GM06990 (cell line): ENCODE results near the gene NSMF.

Experiments
- DNase-seq: peaks from one replicate; pipeline ENCODE4 v3.0.0-alpha.2; 2011; ENCODE audit not compliant: insufficient read length; ENCODE audit errors: extremely low read depth
- H3K27me3 ChIP-seq: replicated peaks from 2 replicates; pipeline ENCODE4 v1.6.0; 2011; ENCODE audit warnings: low read length; ENCODE audit not compliant: control insufficient read depth, insufficient read depth
- H3K36me3 ChIP-seq: 2 replicates; pipeline ENCODE4 v1.5.1; 2011; ENCODE audit warnings: low read length; ENCODE audit not compliant: control insufficient read depth, insufficient read depth
- H3K4me3 ChIP-seq: replicated peaks from 2 replicates; pipeline ENCODE4 v1.5.1; 2011; ENCODE audit warnings: low read depth, mild to moderate bottlenecking, control low read depth, low read length
- TF ChIP-seq, protein P1 (sequence below): IDR thresholded peaks from 2 replicates; pipeline ENCODE4 v1.5.1; 2011; ENCODE audit warnings: low read length, control low read depth, mild to moderate bottlenecking, inconsistent platforms; ENCODE audit not compliant: insufficient read depth, poor library complexity, severe bottlenecking

Gene NSMF

GRCh38 chr9:137431416-137431931 lies 27.7 kb downstream of the NSMF start:
- Histone ChIP-seq H3K4me3 (no peak overlapping the region), H3K36me3 (no peaks in the 10 kb centered on the region), H3K27me3 (no peaks in the 10 kb centered on the region; the same call in 1 of the 2 replicates)
- DNase-seq = peak; percentile 6
- TF ChIP-seq, protein P1, sequence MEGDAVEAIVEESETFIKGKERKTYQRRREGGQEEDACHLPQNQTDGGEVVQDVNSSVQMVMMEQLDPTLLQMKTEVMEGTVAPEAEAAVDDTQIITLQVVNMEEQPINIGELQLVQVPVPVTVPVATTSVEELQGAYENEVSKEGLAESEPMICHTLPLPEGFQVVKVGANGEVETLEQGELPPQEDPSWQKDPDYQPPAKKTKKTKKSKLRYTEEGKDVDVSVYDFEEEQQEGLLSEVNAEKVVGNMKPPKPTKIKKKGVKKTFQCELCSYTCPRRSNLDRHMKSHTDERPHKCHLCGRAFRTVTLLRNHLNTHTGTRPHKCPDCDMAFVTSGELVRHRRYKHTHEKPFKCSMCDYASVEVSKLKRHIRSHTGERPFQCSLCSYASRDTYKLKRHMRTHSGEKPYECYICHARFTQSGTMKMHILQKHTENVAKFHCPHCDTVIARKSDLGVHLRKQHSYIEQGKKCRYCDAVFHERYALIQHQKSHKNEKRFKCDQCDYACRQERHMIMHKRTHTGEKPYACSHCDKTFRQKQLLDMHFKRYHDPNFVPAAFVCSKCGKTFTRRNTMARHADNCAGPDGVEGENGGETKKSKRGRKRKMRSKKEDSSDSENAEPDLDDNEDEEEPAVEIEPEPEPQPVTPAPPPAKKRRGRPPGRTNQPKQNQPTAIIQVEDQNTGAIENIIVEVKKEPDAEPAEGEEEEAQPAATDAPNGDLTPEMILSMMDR = no peak

DNA sequence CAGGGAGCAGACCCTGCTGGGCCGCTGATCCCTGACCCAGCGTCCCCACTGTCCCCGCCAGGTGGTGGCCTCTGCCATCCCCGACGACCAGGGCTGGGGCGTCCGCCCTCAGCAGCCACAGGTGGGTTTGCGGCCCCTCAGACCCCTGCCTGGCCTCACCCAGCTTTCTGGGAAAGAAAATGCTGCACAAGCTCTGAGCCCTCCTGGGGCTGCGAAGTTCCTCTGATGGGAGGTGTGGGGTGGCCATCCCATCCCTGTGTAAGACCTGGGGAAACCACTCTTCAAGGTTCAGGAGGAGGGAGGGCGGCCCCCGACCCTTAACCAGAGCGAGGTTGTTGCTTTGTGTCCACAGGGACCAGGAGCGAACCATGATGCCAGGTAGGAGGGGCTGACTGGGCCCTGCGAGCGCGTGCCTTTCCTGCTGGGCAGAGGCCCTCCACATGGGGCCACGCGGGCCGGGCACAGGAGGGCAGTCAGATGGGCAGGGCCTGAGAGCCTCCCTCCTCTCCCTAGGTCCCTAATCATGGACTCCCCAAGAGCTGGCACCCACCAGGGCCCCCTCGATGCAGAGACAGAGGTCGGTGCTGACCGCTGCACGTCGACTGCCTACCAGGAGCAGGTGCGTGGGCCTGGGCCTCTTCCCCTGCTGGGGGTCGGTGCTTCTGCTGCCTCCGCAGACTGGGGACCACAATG lies 28.3 kb downstream of the NSMF start:
- Histone ChIP-seq H3K27me3 (no peaks in the 10 kb centered on the region; the same call in 1 of the 2 replicates), H3K36me3 (no peaks in the 10 kb centered on the region), H3K4me3 (no peak overlapping the region)
- DNase-seq = peak; percentile 14
- TF ChIP-seq, protein P1 = no peak

- Histone ChIP-seq H3K4me3 (peak overlapping the region; percentile 61), H3K27me3 (no peaks in the 10 kb centered on the region; the same call in 1 of the 2 replicates), H3K36me3 (no peaks in the 10 kb centered on the region)
- TF ChIP-seq, protein P1 = no peak
- DNase-seq = peak; percentile 78
These were observed 29.0 kb downstream of the NSMF start for GRCh38 chr9:137429974-137430722.

DNA sequence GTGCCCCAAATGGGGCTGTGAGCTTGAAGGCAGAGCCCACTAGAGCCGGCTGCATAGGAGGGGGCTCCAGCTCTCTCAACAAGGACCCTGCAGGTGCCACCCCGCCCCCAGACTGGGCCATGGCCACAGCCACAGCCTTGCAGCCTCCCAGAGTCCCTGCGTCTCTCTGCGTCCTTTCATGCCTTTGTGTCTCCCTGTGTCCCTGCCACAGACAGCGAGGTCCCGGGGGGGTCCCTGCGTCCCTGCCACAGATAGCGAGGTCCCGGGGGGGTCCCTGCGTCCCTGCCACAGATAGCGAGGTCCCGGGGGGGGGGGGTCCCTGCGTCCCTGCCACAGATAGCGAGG lies 29.6 kb downstream of the NSMF start:
- no peak for DNase-seq
- TF ChIP-seq, protein P1 = no peak
- no peaks in the 10 kb centered on the region for H3K36me3 ChIP-seq
- H3K27me3 ChIP-seq = no peaks in the 10 kb centered on the region; the same call in 1 of the 2 replicates
- H3K4me3 ChIP-seq = peak overlapping the region; percentile 61

- TF ChIP-seq, protein P1 = no peak
- Histone ChIP-seq H3K27me3 (no peaks in the 10 kb centered on the region; the same call in 1 of the 2 replicates), H3K4me3 (peak overlapping the region; percentile 61), H3K36me3 (no peaks in the 10 kb centered on the region)
- peak; percentile 17 for DNase-seq
These were observed 30.1 kb downstream of the NSMF start for GRCh38 chr9:137428841-137429545.
